SKM-1 (cell line): ENCODE measurements around the gene TDP2.

ENCODE experiments used
- DNase-seq: peaks from one replicate; lab custom pipeline; 2025; ENCODE audit not compliant: unreplicated experiment; lab: John Stamatoyannopoulos, UW

TDP2 gene

GRCh38 chr6:24606200-24606930, 60.3 kb downstream of the TDP2 start:
- DNase-seq, result no peak

- no peak for DNase-seq
Observed at GRCh38 chr6:24603241-24603640, 63.5 kb downstream of the TDP2 start.

DNA sequence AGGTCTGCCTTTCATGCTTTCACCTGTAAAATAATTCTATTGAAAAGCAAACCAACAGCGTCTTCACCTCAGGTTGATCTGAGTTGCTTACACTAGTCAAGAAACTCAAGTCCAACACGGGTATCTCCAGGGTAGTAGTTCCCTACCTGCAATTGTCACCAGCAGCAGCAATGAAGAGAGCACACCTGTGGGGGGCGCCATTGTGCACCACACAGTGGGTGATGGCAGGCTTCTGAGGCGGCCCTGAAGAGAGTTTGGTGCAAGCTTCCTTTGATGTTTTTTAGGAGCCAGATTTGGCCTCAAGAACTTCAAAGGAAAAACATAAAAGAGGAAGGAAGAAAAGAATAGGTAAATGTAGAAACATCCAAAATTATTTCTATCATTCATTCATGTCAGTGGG, 65.8 kb downstream of the TDP2 start:
- DNase-seq, result no peak
